GM21526 (cell line): ENCODE results near the gene BZW2.

ENCODE experiments used
- ATAC-seq: cut with Tn5 transposase; IDR thresholded peaks from one replicate; pipeline ENCODE4 v1.9.1; 2021; ENCODE audit warnings: moderate library complexity; ENCODE audit not compliant: unreplicated experiment, low FRiP score

The BZW2 gene

DNA sequence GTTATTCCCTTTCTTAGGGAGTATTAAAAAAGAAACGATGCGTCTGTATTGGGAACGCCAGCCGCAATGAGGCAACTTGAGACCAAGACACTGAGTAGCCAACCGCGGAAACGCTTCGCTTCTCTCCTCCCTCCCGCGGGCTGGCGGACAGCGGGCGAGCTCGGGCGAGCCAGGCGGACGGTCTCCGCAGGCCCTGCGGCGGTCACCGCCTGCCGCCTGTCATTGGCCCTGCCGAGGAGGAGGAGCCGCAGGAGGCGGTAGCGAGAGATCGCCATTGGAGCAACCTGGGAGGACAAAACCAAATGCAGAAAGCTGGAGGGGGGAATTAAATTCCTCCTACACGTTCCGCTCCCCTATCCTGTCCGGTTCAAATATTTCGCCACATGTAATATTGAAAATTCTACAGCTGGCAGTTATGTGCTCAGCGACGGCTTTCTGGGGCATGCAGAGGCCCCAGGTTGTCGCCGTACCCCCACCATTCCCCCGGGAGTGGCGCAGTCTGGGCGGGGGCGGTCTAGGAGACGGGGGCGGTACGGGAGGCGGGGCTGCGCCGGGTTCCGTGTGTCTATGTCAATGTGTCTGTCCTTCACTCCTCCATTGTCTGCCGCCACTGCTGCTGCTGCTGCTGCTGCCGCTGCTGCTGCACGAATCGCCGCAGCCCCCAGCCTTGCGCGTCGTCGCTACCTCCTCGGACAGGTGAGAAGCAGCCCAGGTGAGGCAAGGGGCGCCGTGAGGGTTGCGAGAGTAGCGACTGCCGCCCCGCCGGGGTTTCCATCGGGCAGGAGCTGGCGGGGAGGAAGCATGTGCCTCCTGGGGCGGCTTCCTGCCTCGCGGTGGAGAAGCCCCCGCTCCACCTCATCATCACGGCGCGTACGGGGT, at the start of gene BZW2, which contains the start of gene ANKMY2:
BZW2 (plus strand) TSS at position 589 of the 879 bp plus-strand sequence. CDS start 19,263 bp downstream, outside the sequence.
ANKMY2 (minus strand) TSS at position 162 of the 879 bp plus-strand sequence. CDS start 181 bp downstream, outside the sequence.
- peak; percentile 96 for ATAC-seq

DNA sequence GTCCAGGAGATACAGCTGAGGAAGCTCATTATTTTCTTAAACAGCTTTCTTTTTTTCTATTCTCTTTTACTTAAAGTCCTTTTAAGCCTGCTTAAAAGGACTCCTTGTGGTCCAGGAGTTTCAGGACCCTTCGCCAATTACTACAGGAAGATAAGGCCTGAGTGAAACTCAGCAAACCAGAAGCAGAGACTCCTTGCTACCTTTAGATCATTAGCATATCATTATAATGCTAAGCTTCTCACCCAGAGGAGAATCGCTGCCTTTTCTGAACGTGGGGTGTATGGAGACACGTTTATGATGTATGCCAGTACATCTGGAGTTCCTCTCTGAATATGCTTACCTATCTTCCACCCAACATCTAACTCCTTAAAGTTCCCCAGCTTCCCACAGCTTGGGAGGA, 48.0 kb upstream of the BZW2 start:
- ATAC-seq: no peak

DNA sequence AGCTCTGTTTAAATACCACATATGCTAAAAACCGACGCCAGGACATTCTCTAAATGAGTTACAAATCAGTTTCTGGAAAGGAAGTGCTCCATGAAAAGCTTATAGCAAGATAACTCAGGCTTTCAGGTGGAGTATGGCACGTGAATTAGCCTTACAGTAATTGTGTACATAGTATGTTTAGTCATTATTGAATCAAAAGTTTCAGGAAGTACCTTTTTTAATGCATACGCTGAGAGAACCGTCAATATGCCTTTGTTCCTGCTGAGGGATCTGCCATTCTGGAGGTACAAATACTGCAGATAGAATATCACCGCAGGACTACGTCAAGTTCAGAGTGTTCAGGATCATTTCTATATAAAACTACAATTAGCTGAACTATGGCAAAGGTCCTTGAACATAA, 46.1 kb upstream of the BZW2 start:
- no peak for ATAC-seq

DNA sequence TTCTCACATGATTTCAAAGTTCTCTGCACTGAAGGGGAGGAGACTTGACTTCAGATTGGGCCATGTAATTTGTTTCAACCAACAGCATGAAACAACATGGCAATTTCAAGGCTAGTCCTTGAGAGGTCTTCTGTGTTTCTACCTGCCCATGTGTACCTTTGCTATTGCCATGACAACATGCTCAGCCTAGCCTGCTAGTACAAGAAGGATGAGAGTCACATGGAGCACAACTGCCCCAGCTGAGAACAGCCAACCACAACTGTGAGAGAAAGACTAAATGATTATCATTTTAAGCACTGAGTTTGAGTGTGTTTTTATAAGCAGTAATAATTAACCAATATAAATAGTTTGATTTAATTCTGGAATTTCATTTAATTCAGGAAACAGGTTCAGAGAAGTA, 42.3 kb upstream of the BZW2 start:
- no peak for ATAC-seq

DNA sequence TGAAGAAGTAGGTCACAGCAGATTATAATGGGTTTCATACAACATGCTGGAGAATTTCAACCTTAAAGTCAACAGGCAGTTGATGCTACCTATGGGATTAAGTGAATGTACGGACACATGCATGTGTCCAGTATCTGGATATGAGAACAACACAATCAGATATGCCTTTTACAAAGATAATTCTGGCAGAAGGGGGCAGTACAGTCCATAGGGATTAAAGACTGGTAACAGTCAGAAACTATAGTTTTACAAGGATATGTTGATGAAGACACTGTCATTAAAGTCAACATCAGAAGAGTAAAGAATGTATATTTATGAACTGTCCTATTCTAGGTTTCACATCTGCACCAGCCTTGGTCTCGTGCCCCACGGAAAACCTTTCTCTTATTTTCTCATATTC, 41.9 kb upstream of the BZW2 start:
- ATAC-seq: no peak

DNA sequence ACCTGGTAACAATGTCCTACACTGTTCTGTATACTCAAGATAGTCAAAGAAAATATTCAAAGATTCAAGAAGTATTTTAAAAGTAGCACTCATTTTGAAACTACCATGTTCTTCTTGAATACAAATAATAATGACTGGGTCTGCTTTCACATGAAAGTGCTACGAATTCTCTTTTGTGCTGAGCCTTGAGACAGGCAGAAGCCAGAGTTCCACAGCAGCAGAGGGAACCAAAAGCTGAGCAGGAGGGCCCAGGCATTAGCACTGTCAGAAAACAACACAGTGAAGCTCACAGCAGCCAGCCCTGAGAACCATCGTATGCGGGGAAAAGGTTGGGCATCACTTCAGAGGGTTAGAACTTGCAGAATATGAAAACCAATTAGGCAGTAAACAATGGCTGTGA, 39.3 kb upstream of the BZW2 start:
- no peak for ATAC-seq

DNA sequence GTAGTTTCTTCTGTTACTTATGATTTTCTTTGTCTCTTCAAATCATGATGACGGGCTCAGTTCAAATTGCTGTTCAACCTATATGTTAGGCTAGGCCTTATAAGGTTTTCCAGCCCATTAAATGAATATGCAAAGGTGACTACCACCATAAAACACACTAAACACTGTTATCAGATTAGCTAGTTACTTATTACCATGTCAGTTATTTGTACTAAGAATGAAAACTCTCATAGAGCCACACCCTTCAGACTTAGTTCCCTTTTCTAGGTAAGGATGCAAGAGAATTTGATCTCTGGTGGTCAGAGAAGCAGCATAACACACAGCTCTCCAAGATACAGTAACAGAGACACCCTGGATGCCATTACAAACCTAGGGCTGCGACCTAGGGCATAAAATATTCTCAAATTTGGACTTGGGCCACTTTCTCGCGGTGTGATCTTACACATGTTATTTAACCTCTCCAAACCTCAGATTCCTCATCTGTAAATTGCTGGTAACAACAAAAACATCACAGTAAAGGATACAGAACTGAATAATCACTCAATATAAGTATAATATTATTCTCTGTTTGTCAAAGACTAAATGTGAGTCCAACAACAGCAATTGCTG, 36.0 kb upstream of the BZW2 start:
- ATAC-seq: peak; percentile 70

DNA sequence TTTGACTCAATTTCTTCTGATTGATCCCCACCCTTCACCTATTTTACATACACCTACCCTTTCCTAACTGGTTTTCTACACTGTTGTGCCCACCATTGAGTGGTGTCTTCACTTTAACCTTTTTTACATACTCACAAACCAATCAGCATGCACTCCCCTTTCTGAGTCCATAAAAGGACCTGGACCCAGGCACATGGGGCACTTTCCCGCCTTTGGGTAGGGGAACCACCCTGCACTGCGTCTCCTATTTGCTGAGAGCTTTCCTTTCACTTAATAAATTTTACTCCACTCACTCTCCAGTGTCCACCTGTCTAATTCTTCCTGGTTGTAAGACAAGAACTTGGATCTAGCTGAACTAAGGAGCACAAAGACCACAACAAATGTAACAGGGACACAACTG, 34.3 kb upstream of the BZW2 start:
- no peak for ATAC-seq

DNA sequence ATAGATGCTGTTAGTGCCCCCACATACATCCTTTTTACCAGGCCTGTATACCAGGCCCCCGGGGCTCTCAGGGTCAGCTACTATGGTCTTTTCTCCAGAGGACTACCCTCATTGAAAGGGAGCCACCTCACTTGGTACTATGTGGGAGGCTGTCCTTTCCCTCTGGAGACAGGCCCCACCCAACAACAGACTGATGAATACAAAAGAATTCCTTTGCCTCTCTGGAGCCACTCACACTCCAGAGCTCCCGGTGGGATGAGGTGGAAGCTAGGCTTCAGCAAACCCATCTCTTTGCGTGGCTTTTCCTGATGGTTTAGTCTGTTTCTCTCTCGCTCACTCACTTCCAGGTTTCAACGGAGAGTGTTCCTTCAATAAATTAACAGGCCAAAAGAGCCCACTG, 30.8 kb upstream of the BZW2 start:
- ATAC-seq: no peak

DNA sequence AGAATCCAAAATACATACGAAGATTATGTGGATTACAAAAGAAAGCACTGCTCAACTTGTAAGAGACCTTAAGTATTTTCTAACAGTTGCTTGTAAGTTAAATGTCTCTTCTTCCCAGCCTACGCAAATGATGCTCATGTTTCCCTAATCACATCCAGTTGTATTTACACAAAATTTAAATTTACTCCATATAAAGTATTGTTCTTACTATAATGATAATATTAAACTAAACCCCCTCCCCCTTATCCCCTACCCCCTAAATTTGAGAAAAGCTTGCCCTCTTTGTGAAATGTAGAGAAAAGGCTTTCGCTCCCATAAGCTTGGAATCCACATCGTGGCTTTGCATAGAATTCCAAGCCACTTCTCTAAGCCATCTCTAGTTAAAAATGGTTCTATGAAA, 29.9 kb upstream of the BZW2 start:
- ATAC-seq: no peak

DNA sequence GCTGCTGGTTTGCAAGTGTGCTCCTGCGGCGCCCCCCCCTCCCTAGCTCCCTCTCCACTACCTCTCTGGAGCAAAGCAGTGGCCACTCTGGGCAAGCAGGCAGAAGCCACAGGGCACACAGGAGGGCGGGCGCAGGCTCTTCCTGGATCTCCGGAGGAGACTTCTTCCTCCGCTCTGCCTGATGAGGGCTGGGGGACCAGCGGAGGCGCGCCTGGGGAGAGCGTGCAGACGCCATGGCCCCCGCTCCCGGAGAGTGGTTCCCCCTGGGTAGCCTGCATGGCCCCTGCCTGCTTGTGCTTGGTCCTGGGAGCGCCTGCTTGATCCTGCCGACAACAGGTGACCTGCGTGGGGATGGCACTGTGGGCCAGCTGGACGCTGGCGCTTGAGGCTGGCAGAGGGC, 29.4 kb upstream of the BZW2 start:
- ATAC-seq: no peak

DNA sequence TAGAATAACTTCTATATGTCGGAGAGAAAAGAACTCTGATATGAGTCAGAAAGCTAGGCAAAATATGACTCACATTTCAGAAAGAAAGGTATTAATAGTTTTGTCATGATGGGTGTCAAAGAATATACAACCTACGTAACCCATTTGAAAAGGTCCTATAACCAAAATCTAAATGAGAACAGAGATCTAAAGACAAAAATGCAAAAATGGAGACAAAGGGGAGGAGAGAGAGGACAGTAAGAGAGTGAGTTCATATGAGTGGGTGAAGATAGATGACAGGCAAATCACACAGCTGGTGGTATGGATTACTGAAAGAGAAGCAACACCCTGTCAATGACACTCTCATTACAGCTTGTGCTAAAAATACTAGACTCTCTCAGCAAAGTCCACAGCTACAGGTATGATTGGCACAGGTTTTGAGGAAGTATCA, 26.0 kb upstream of the BZW2 start:
- ATAC-seq: peak; percentile 98

DNA sequence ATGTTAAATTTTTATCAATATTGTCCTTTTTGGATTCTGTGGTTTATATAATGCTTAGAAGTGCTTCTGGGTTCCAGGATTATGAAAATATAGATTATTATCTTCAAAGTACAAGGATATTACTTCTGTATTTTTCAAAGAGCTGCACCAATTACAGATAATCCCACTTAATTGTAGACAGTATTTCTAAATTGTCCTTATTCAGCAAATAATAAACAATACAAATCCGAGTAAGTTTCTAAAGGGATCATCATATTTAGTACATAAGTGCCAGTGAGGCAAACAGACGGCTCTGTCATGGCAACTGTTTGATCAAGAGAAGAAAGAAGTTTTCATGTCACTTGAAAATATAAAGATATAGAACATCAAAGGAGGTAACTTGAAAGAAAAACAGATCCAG, 19.6 kb upstream of the BZW2 start:
- no peak for ATAC-seq

DNA sequence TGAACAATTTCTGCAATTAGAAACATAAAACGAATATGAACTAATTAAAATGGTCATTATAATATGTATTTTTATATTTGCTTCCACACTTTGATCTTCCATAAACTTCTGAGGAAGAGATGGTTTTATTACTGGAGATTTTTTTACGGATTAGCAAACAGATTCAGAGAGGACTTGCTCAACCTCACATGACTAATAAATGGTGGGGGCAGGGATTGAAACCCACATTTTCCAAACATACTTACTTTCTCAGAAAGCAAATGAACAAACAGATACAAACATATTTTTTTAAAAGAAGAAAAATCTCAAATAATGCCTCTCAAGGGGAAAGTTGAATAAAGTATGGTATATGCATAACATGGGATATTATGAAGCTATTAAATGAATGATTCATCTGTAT, 18.7 kb upstream of the BZW2 start:
- no peak for ATAC-seq

DNA sequence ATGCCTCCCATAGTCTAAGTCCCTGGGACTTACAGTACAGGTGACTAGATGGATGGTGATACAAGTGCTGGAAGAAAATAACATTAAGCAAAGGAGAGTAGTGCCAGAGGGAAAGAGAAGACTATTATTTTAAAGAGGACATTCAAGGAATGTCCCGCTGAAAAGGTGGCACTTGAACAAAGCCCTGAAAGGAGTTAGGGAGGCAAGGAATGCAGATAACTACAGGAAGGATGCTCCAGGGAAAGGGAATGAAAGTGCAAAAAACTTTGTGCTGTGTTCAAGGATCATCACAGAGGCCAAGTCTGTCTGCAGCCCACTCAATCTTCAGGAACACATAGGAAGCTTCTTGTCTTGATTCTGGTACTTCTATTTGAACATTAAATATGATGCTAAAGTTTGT, 15.3 kb upstream of the BZW2 start:
- no peak for ATAC-seq

DNA sequence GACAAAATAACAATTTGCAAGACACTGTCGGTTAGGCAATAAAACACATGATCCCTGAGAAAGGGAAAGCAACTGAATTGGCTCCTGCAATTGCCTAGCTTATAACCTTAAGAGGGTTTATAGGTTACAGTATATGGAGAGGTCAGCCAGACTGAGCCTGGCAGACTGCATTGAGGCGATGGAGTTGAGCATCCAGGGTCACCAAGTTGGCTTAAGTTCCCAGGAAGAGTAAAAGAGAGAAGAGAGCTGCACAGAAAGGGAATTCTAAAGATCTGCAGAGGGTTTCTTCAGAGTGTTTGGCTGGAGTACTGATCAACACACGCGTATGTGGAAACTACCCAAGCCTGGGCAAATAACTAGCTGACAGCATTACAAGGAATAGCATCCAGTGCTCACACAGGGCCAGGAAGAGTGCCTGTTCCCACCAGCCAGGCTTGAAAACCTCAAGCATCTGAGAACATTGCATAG, 11.7 kb upstream of the BZW2 start:
- ATAC-seq: no peak

DNA sequence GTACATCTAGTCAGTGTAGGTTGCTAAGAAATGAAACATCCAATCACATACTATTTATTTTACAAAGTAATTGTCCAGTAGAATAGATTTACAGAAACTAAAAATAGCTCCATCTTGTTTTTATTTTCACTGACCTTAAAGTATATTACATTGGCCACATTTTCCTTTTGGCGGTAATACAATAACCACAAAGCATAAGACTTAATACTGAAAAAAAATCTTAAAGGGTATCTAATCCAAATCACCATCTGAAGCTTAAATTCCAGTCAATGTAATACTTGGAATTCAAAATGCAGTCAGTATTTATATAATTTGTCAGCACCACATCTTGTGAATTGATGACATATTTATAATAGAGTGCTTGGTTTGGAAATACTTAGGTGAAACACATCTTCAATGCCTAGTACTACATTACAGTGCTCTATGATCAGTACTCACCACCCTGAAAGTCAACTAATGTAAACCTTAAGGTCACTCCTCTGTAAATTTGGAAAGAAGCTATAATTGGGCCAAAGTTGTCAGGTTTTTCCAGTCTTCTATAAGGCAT, 9.4 kb upstream of the BZW2 start:
- ATAC-seq: no peak

DNA sequence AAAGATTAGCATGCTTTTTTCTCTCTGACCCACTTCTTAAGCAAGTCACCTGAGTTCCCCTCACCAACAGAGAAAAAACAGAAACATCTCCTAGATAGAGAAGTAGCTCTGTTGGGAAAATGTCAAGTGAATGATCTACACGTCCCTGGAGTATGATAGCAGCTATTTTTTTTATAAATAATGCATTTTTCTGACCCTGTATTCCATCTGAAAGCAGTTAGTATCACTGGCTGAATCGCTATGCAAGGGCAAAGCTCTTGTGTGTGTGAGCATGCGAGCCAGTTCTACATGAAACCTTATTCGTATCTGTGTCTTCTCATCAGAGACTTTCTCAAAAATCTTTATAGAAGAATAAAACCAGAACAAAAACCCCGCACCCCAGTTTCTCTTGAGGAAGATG, 8.6 kb upstream of the BZW2 start:
- ATAC-seq: no peak

DNA sequence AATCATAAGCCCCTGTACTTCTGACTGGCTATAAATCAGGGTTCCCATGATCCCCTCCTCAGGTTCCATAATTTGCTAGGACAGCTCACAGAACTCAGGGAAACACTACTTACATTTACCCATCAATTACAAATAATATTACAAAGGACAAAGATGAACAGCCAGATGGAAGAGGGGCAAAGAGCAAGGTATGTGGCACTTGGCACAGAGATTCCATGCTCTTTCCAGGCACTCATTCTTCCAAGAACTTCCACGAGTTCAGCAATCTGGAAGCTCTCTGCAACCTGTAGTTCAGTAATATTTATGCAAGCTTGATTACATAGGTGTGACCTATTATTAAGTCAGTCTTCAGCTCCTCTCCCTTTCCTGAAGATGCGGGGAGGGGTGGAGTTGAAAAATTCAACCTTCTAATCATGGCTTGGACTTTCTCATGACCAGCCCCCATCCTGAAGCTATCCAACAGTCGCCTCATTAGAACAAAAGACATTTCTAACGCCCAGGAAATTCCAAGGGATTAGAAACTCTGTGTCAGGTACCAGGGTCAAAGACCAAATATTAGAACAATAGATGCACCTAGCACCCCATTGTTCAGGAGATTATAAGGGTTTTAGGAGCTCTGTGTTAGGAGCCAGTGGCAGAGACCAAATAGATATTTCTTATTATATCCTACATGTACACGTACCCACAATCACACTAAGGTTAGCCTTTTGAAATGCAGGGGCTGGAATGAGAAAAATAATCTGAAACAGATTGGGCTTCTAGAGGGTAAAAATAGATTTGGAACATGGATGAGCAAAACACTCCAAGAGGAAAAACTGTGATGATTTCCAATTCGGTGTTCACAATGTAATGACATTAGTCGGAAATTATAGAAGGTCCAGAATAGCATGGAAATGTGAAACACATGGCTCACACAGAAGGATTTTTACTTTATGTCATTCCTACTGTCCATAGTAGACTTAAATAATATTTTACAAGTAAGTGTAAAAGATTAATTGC, 7.4 kb upstream of the BZW2 start:
- no peak for ATAC-seq

DNA sequence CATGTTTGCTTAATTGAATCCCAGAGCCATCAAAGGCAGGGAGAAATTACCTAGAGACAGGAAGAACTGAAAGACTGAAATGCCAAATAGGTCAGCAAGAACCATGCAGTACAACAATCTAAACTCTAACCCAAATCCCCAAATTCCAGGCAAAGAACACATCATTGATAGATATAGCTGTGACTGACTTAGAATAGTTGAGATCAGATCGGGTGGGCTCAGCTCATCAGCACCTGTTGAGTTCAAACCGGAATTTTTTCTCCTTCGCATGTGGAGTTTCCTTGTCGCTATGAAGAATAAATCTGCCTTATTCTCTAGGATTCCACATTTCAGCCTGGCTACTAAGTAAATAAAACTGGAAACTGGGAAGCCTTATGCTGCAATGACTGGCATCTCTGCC, 1.8 kb upstream of the BZW2 start:
- no peak for ATAC-seq
